Caco-2 (cell line): Measurements from ENCODE around the gene CRABP2. TPM values are rescaled to one million over a fixed set of nuclear protein-coding genes. Genes with fewer than 3 reads are reported as not detected.

Experiments used
- BruUV-seq: library from RNA; stranded (reverse); fragments of 400-500 nt; replicated peaks from 2 replicates; lab custom pipeline; 2021; lab: Mats Ljungman, UMichigan
- CTCF ChIA-PET: fragments of 300-600 bp; sonication (Branson Sonifier 250); formaldehyde crosslinking; loops from one replicate; lab custom pipeline; 2022; ENCODE audit warnings: antibody characterized with exemption; lab: Charles Lee
- POLR2A ChIA-PET: fragments of 300-600 bp; sonication (Branson Sonifier 250); formaldehyde crosslinking; loops from one replicate; lab custom pipeline; 2022; ENCODE audit warnings: antibody characterized with exemption; lab: Charles Lee
- DNase-seq, 2 experiments: peaks; one replicate each; pipeline versions ENCODE4 v3.0.0 to v3.0.0-alpha.2; 2020 to 2022
- H3K27me3 ChIP-seq: replicated peaks from 2 replicates; pipeline ENCODE4 v1.6.0; 2011; ENCODE audit warnings: low read length; ENCODE audit not compliant: control insufficient read depth, insufficient read depth
- H3K36me3 ChIP-seq: 2 replicates; pipeline ENCODE4 v1.5.1; 2011; ENCODE audit warnings: low read length; ENCODE audit not compliant: control insufficient read depth, insufficient read depth
- H3K4me1 ChIP-seq: fragments of 250-450 bp; sonication (Bioruptor Pico); 2 replicates; pipeline ENCODE4 v1.5.1; 2020; ENCODE audit warnings: mild to moderate bottlenecking
- H3K4me3 ChIP-seq: 2 replicates; pipeline ENCODE4 v1.5.1; 2011; ENCODE audit warnings: low read depth, mild to moderate bottlenecking, control low read depth, low read length
- H3K9me3 ChIP-seq: fragments of 250-450 bp; sonication (Bioruptor Pico); 2 replicates; pipeline ENCODE4 v1.5.1; 2020; ENCODE audit warnings: mild to moderate bottlenecking, moderate library complexity
- H3K27ac Mint-ChIP-seq: one replicate; pipeline ENCODE4 v1.8.0; 2022; ENCODE audit warnings: mixed read lengths; ENCODE audit not compliant: unreplicated experiment
- H3K27me3 Mint-ChIP-seq: one replicate; pipeline ENCODE4 v1.8.0; 2022; ENCODE audit warnings: mixed read lengths; ENCODE audit not compliant: insufficient read depth, unreplicated experiment
- H3K36me3 Mint-ChIP-seq: one replicate; pipeline ENCODE4 v1.8.0; 2022; ENCODE audit warnings: mild to moderate bottlenecking, mixed read lengths; ENCODE audit not compliant: insufficient read depth, unreplicated experiment
- H3K4me1 Mint-ChIP-seq: one replicate; pipeline ENCODE4 v1.8.0; 2022; ENCODE audit warnings: low read depth, mixed read lengths; ENCODE audit not compliant: unreplicated experiment
- H3K4me3 Mint-ChIP-seq: one replicate; pipeline ENCODE4 v1.8.0; 2022; ENCODE audit warnings: mild to moderate bottlenecking, moderate library complexity, mixed read lengths; ENCODE audit not compliant: unreplicated experiment
- H3K9me3 Mint-ChIP-seq: one replicate; pipeline ENCODE4 v1.8.0; 2022; ENCODE audit warnings: mixed read lengths; ENCODE audit not compliant: unreplicated experiment
- CTCF ChIP-seq, 2 experiments: fragments of 200-600 bp in 1 of 2; IDR thresholded peaks; 1 replicate in 1 of 2; 2 replicates in 1 of 2; pipeline versions ENCODE4 v1.5.1 to v1.8.0; 2011 to 2022; ENCODE audit warnings: antibody characterized with exemption in 1 of 2, control low read depth in 1 of 2, inconsistent platforms in 1 of 2, low read depth in 1 of 2, low read length in 1 of 2, mild to moderate bottlenecking in 1 of 2, moderate library complexity in 1 of 2; ENCODE audit not compliant: insufficient read depth in 1 of 2, severe bottlenecking in 1 of 2, unreplicated experiment in 1 of 2
- intact Hi-C: fragments of 100-400 bp; cut with micrococcal nuclease; formaldehyde crosslinking; loops from one replicate; pipeline ENCODE4 v1.10.0; 2022; ENCODE audit not compliant: unreplicated experiment
- total RNA-seq: library from RNA; stranded (reverse); gene quantifications from 2 replicates; pipeline ENCODE4 v1.2.3, GENCODE V29; 2022

The CRABP2 gene
- total RNA-seq, 1 experiment from 2014 or later = 27.1 TPM

- H3K27me3 ChIP-seq = no peaks in the 10 kb centered on the region
- TF ChIP-seq CTCF (IDR thresholded peaks at IDR 0.05; ENCODE audit: insufficient read depth in 1 of 2, low read depth in 1 of 2, low read length in 1 of 2, severe bottlenecking in 1 of 2, unreplicated experiment in 1 of 2) = no peak
- no peak overlapping the region for H3K4me3 Mint-ChIP-seq
- BruUV-seq = no TSS peak
- peaks cover 31% of the 10 kb centered on the region for H3K4me1 Mint-ChIP-seq
- CTCF ChIA-PET = interaction anchor here (0.6 to 1.5 kb wide), 4 partner anchors 19 to 34 kb away, joined by 5 to 6 read pairs (median 5); partner anchors contain the start of gene NES
- no peak overlapping the region for H3K4me3 ChIP-seq
- no peaks in the 10 kb centered on the region for H3K9me3 ChIP-seq
- no peaks in the 10 kb centered on the region for H3K36me3 ChIP-seq
- peaks cover 24% of the 10 kb centered on the region for H3K4me1 ChIP-seq
- peaks cover 4% of the 10 kb centered on the region for H3K36me3 Mint-ChIP-seq
- no peak for DNase-seq
- no peak overlapping the region for H3K27ac Mint-ChIP-seq
- intact Hi-C loops = loop anchor here (1.0 kb wide), 1 partner anchor 31 kb away; no protein-coding TSS in a partner anchor
- POLR2A ChIA-PET = no interaction called here
- H3K9me3 Mint-ChIP-seq = no peaks in the 10 kb centered on the region
- H3K27me3 Mint-ChIP-seq = peaks cover 7% of the 10 kb centered on the region
Observed at GRCh38 chr1:156657741-156658319, 47.6 kb downstream of the CRABP2 start.

GRCh38 chr1:156656806-156657740 is 48.3 kb downstream of the CRABP2 start:
- CTCF ChIA-PET = interaction anchor here (1.0 to 1.5 kb wide), 4 partner anchors 20 to 33 kb away, joined by 3 to 6 read pairs (median 5); partner anchors contain the start of gene NES
- peaks cover 8% of the 10 kb centered on the region for H3K27me3 Mint-ChIP-seq
- POLR2A ChIA-PET = no interaction called here
- BruUV-seq = no TSS peak
- peak in 1 of 2 experiments; percentile 82 for DNase-seq
- Histone ChIP-seq H3K4me1 (peaks cover 17% of the 10 kb centered on the region), H3K9me3 (no peaks in the 10 kb centered on the region), H3K4me3 (no peak overlapping the region), H3K36me3 (no peaks in the 10 kb centered on the region), H3K27me3 (no peaks in the 10 kb centered on the region)
- no peak overlapping the region for H3K27ac Mint-ChIP-seq
- intact Hi-C loops = loop anchor here (1.0 kb wide), 1 partner anchor 30 kb away; no protein-coding TSS in a partner anchor
- no peak overlapping the region for H3K4me3 Mint-ChIP-seq
- peaks cover 4% of the 10 kb centered on the region for H3K36me3 Mint-ChIP-seq
- H3K9me3 Mint-ChIP-seq = no peaks in the 10 kb centered on the region
- TF ChIP-seq CTCF (IDR thresholded peaks at IDR 0.05; ENCODE audit: insufficient read depth in 1 of 2, low read depth in 1 of 2, low read length in 1 of 2, severe bottlenecking in 1 of 2, unreplicated experiment in 1 of 2) = peak; percentile 95 to 96
- peaks cover 26% of the 10 kb centered on the region for H3K4me1 Mint-ChIP-seq

DNA sequence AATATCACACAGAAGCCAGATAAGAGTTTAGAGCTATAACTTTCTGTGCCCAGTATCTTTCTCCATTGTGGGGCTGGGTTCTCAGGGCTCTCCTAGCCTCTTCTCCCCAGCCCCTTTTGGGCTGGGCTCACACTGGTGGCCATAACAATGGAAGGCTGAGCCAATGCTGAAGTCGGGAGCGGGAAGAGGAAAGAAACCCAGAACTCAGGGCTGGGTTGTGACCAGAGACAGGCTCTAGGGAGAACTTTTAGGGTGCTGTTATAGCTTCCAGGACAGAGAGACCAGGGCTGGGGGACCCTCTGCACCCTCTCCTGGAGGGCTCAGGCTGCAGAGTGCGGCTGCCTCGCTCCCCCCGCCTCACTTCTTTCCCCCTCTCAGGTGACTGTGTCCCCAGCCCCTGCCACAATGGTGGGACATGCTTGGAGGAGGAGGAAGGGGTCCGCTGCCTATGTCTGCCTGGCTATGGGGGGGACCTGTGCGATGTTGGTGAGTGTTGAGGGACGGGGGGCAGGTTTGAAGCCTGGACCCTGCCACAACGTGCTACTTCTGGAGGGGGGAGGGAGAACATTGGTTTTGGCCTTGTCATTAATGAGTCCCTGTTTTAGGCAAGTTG is 49.4 kb downstream of the CRABP2 start:
- ChIA-PET CTCF (interaction anchor here (1.0 to 1.2 kb wide), 2 partner anchors 13 to 31 kb away, joined by 3 read pairs; no protein-coding TSS in a partner anchor), POLR2A (no interaction called here)
- peaks cover 4% of the 10 kb centered on the region for H3K36me3 Mint-ChIP-seq
- H3K4me3 ChIP-seq = no peak overlapping the region
- H3K27me3 Mint-ChIP-seq = peaks cover 9% of the 10 kb centered on the region
- H3K4me3 Mint-ChIP-seq = no peak overlapping the region
- peaks cover 18% of the 10 kb centered on the region for H3K4me1 Mint-ChIP-seq
- intact Hi-C loops = no loop called here
- H3K27me3 ChIP-seq = no peaks in the 10 kb centered on the region
- no peaks in the 10 kb centered on the region for H3K9me3 Mint-ChIP-seq
- no peak overlapping the region for H3K27ac Mint-ChIP-seq
- H3K36me3 ChIP-seq = no peaks in the 10 kb centered on the region
- no peak for TF ChIP-seq CTCF (IDR thresholded peaks at IDR 0.05; ENCODE audit: insufficient read depth in 1 of 2, low read depth in 1 of 2, low read length in 1 of 2, severe bottlenecking in 1 of 2, unreplicated experiment in 1 of 2)
- no TSS peak for BruUV-seq
- no peak for DNase-seq
- no peaks in the 10 kb centered on the region for H3K9me3 ChIP-seq
- peaks cover 11% of the 10 kb centered on the region for H3K4me1 ChIP-seq
